Measurements from ENCODE around the gene DCDC2. TPM values are rescaled to one million over a fixed set of nuclear protein-coding genes. Genes with fewer than 3 reads are reported as not detected.
"Not testable (repeated sequence)": the region's sequence is repeated elsewhere in the genome, so short reads cannot be mapped to it uniquely, and the experiment has no call there.

The DCDC2 gene
- total and polyA plus RNA-seq, 7 donors, result under 0.01 to 1.6 (median 0.53) TPM; not detected in 3

DNA sequence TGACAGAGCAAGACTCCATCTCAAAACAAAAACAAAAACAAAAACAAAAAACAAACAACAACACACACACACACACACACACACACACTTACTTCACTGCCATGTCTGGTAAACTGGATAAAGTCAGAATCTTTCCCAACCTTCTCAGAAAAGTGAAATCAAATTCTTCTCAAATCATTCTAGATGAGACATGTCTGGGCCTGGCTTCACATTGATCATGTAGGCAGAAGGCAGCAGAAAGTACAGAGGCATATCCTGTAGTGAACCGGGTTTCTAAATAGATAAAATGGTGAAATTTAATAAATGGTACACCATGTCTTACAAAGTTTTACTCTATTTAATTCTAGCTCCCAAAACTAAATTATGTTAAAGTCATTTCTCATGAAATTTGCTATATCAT, 30.0 kb upstream of the DCDC2 start:
- H3K27me3 ChIP-seq, result no peaks in the 10 kb centered on the region
- no peak for TF ChIP-seq EP300 (IDR thresholded peaks at IDR 0.05)
- TF ChIP-seq, protein P1, sequence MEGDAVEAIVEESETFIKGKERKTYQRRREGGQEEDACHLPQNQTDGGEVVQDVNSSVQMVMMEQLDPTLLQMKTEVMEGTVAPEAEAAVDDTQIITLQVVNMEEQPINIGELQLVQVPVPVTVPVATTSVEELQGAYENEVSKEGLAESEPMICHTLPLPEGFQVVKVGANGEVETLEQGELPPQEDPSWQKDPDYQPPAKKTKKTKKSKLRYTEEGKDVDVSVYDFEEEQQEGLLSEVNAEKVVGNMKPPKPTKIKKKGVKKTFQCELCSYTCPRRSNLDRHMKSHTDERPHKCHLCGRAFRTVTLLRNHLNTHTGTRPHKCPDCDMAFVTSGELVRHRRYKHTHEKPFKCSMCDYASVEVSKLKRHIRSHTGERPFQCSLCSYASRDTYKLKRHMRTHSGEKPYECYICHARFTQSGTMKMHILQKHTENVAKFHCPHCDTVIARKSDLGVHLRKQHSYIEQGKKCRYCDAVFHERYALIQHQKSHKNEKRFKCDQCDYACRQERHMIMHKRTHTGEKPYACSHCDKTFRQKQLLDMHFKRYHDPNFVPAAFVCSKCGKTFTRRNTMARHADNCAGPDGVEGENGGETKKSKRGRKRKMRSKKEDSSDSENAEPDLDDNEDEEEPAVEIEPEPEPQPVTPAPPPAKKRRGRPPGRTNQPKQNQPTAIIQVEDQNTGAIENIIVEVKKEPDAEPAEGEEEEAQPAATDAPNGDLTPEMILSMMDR (IDR thresholded peaks at IDR 0.05), result no peak
- no peak for TF ChIP-seq POLR2A (IDR thresholded peaks at IDR 0.05)
- TF ChIP-seq POLR2AphosphoS5 (IDR thresholded peaks at IDR 0.05), result no peak
- H3K27ac ChIP-seq, result no peak overlapping the region
- H3K4me3 ChIP-seq, result no peak overlapping the region
- H3K36me3 ChIP-seq, result no peaks in the 10 kb centered on the region
- intact Hi-C loops (cut with DNase I), result loop anchor here (10.0 kb wide), 1 partner anchor 103 kb away; no protein-coding TSS in a partner anchor
- H3K9me3 ChIP-seq, result no peaks in the 10 kb centered on the region
- WGBS, 2 donors, result 86 to 89% methylated on average over 1 of the region's 1 CpG
- DNase-seq, result no peak
- no peaks in the 10 kb centered on the region for H3K4me1 ChIP-seq

DNA sequence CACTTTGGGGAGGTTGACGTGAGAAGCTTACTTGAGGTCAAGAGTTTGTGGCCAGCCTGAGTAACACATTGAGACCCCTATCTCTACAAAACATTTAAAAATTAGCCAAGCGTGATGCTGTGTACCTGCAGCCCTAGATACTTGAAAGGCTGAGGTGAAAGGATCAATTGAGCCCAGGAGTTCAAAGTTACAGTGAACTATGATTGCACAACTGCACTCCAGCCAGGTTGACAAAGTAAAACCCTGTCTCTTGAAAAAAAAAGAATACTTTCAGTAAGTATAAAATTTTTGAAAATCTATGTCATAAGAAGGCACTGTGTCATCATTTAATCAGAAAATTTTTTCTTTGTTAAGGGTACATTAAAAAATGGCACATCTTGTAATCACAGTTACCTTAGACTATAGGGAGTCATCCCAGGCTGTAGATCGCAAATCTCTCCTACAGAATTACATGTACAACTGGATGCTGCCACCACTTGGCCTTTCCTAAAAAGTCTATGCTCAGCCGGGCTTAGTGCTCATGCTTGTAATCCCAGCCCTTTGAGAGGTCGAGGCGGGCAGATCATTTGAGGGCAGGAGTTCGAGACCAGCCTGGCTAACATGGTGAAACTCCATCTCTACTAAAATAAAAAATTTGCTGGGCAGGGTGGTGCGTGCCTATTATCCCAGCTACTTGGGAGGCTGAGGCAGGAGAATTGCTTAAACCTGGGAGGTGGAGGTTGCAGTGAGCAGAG, 27.8 kb upstream of the DCDC2 start:
- H3K27me3 ChIP-seq, result no peaks in the 10 kb centered on the region
- no peak overlapping the region for H3K4me3 ChIP-seq
- no peaks in the 10 kb centered on the region for H3K36me3 ChIP-seq
- H3K9me3 ChIP-seq, result no peaks in the 10 kb centered on the region
- H3K4me1 ChIP-seq, result no peaks in the 10 kb centered on the region
- no peak for DNase-seq
- intact Hi-C loops (cut with DNase I), result loop anchor here (10.0 kb wide), 1 partner anchor 101 kb away; no protein-coding TSS in a partner anchor
- no peak overlapping the region for H3K27ac ChIP-seq
- TF ChIP-seq EP300 (IDR thresholded peaks at IDR 0.05), result no peak
- no peak for TF ChIP-seq POLR2AphosphoS5 (IDR thresholded peaks at IDR 0.05)
- TF ChIP-seq, protein P1 (IDR thresholded peaks at IDR 0.05), result no peak
- TF ChIP-seq POLR2A (IDR thresholded peaks at IDR 0.05), result no peak
- WGBS, 2 donors, result 63 to 74% methylated on average over 8 of the region's 8 CpGs

DNA sequence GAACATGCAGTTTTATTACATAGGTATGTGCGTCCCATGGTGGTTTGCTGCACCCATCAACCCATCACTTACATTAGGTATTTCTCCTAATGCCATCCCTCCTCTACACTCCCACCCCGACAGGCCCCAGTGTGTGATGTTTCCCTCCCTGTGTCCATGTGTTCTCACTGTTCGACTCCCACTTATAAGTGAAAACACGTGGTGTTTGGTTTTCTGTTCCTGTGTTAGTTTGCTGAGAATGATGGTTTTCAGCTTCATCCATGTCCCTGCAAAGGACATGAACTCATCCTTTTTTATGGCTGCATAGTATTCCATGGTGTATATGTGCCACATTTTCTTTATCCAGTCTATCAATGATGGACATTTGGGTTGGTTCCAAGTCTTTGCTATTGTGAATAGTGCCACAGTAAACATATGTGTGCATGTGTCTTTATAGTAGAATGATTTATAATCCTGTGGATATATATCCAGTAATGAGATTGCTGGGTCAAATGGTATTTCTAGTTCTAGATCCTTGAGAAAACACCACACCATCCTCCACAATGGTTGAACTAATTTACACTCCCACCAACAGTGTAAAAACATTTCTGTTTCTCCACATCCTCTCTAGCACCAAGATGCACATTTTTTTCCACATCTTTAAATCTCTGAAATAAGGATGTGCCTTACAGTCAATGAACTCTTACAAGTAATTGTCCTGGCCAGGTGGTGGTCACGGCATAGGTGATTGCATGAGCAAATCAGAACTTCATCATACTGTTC, 26.7 kb upstream of the DCDC2 start:
- not testable (repeated sequence) for H3K4me1 ChIP-seq, DNase-seq, H3K9me3 ChIP-seq, H3K27me3 ChIP-seq, H3K27ac ChIP-seq, H3K4me3 ChIP-seq, H3K36me3 ChIP-seq
- intact Hi-C loops (cut with DNase I), result loop anchor here (10.0 kb wide), 1 partner anchor 100 kb away; no protein-coding TSS in a partner anchor
- 92 to 95% methylated on average over 5 of the region's 5 CpGs for WGBS, 2 donors

DNA sequence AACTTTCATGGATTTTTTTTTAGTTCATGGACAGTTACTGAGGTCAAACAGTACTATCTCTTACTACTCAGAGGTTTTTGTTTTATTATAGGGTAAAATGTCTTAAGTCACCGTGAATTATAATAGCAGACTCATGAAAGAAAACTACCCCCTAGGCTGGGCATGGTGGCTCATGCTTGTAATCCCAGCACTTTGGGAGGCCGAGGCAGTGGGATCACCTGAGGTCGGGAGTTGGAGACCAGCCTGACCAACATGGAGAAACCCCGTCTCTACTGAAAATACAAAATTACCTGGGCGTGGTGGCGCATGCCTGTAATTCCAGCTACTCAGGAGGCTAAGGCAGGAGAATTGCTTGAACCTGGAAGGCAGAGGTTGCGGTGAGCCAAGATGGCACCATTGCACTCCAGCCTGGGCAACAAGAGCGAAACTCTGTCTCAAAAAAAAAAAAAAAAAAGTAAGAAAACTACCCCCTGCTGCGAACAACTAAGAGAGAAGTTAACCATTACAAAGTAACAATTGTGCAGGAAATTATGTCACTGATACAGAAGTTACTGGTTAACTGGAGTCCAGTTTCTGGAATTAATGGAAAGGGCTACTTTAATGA, 25.1 kb upstream of the DCDC2 start:
- not testable (repeated sequence) for H3K36me3 ChIP-seq, H3K4me1 ChIP-seq, H3K4me3 ChIP-seq, DNase-seq, H3K9me3 ChIP-seq, H3K27ac ChIP-seq, H3K27me3 ChIP-seq
- WGBS, 2 donors, result 81 to 90% methylated on average over 9 of the region's 9 CpGs
- intact Hi-C loops (cut with DNase I), result loop anchor here (10.0 kb wide), 1 partner anchor 98 kb away; no protein-coding TSS in a partner anchor

DNA sequence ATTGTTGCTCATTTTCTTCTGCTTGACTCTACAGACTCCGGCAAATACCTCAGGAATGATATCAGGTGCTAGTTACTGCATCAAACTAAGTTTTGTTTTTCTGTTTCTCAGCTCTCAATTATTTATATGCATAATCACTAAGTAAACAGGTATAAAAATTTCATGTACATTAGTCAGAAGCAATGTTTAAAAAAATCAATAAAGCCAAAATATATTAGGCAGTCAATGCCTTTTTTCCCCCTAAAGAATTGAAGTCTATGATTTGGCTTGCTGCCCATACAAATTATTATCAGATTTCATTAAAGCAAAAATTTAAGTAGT, 24.3 kb upstream of the DCDC2 start:
- H3K4me3 ChIP-seq, result no peak overlapping the region
- TF ChIP-seq POLR2AphosphoS5 (IDR thresholded peaks at IDR 0.05) (no peak), EP300 (IDR thresholded peaks at IDR 0.05) (no peak), POLR2A (IDR thresholded peaks at IDR 0.05) (no peak)
- TF ChIP-seq, protein P1 (IDR thresholded peaks at IDR 0.05), result no peak
- H3K27ac ChIP-seq, result no peak overlapping the region
- no peaks in the 10 kb centered on the region for H3K4me1 ChIP-seq
- H3K9me3 ChIP-seq, result no peaks in the 10 kb centered on the region
- no peaks in the 10 kb centered on the region for H3K36me3 ChIP-seq
- H3K27me3 ChIP-seq, result no peaks in the 10 kb centered on the region
- DNase-seq, result no peak
- intact Hi-C loops (cut with DNase I), result loop anchor here (10.0 kb wide), 1 partner anchor 97 kb away; no protein-coding TSS in a partner anchor
- WGBS, 2 donors, result 91 to 96% methylated on average over 1 of the region's 1 CpG

Measured in sigmoid colon (tissue), 7 donors.